H54 (cell line): ENCODE data around the gene ITCH.

Experiments used
- DNase-seq: peaks from one replicate; pipeline ENCODE4 v3.0.0; 2011; ENCODE audit warnings: low spot score, mixed read lengths; ENCODE audit not compliant: insufficient read length
- FAIRE-seq: peaks from 3 replicates; lab custom pipeline; 2011; peaks lifted over from hg19 to GRCh38; lab: Jason Lieb, UNC
- POLR2A ChIP-seq: IDR thresholded peaks from 2 replicates; pipeline ENCODE4 v1.6.1; 2011; ENCODE audit warnings: low read depth, mild to moderate bottlenecking, low read length

The ITCH gene

GRCh38 chr20:34547844-34548613, 185.0 kb downstream of the ITCH start:
- TF ChIP-seq POLR2A, result no peak
- no peak for FAIRE-seq
- no peak for DNase-seq

- no peak for TF ChIP-seq POLR2A
- DNase-seq, result no peak
- FAIRE-seq, result no peak
Observed at GRCh38 chr20:34549291-34549928, 186.3 kb downstream of the ITCH start.

- FAIRE-seq (no peak), DNase-seq (no peak)
- no peak for TF ChIP-seq POLR2A
Observed at GRCh38 chr20:34549929-34550305, 186.8 kb downstream of the ITCH start.

GRCh38 chr20:34552569-34552968, 189.5 kb downstream of the ITCH start:
- FAIRE-seq (no peak), DNase-seq (no peak)
- TF ChIP-seq POLR2A, result no peak

GRCh38 chr20:34553366-34553867, 190.3 kb downstream of the ITCH start:
- no peak for DNase-seq

DNA sequence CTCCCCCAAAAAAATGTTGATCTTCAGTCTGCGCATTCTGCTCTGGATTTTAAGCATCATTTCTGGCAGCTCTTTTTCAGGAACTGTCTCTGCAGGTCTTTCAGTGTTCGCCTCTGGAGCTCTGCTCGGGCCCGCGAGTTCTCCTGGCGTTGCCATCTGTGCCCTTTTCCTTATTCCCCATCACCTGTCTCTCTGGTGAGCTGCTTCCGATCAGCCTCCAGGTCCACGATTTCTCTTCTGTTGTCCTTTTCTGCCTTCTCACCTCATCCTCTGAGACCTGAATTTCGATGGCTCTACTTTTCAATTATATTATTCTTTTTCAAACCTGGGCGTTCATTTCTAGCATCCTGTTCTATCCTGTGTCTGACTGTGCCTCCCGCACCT, 194.9 kb downstream of the ITCH start:
- FAIRE-seq (no peak), DNase-seq (no peak)
- no peak for TF ChIP-seq POLR2A

More at GRCh38 chr20:34553366-34553867, 190.3 kb downstream of the ITCH start:
- no peak for FAIRE-seq
- no peak for TF ChIP-seq POLR2A

GRCh38 chr20:34558320-34559218, 195.5 kb downstream of the ITCH start, which contains the start of gene MAP1LC3A:
Gene MAP1LC3A, plus strand, starts transcription at chr20:34558718. Its CDS starts 151 bp downstream, at chr20:34558869.
- TF ChIP-seq POLR2A, result peak; percentile 33; the same call in 1 of the 2 replicates
- DNase-seq (peak; percentile 98), FAIRE-seq (no peak)

- TF ChIP-seq POLR2A, result no peak
- FAIRE-seq (no peak), DNase-seq (no peak)
Observed at GRCh38 chr20:34559311-34560140, 196.5 kb downstream of the ITCH start.

GRCh38 chr20:34560141-34560523, 197.1 kb downstream of the ITCH start:
- DNase-seq (no peak), FAIRE-seq (no peak)
- TF ChIP-seq POLR2A, result no peak

GRCh38 chr20:34560614-34561013, 197.5 kb downstream of the ITCH start:
- FAIRE-seq (no peak), DNase-seq (no peak)
- TF ChIP-seq POLR2A, result no peak
